Measurements from ENCODE around the gene LCN15. TPM values are rescaled to one million over a fixed set of nuclear protein-coding genes. Genes with fewer than 3 reads are reported as not detected.

The LCN15 gene
- total and polyA plus RNA-seq, 10 of the 15 experiments (the other 5 are each of a cell fraction or from before 2014, with no cell fraction given), result 0.37 to 0.50 TPM; not detected in 8

DNA sequence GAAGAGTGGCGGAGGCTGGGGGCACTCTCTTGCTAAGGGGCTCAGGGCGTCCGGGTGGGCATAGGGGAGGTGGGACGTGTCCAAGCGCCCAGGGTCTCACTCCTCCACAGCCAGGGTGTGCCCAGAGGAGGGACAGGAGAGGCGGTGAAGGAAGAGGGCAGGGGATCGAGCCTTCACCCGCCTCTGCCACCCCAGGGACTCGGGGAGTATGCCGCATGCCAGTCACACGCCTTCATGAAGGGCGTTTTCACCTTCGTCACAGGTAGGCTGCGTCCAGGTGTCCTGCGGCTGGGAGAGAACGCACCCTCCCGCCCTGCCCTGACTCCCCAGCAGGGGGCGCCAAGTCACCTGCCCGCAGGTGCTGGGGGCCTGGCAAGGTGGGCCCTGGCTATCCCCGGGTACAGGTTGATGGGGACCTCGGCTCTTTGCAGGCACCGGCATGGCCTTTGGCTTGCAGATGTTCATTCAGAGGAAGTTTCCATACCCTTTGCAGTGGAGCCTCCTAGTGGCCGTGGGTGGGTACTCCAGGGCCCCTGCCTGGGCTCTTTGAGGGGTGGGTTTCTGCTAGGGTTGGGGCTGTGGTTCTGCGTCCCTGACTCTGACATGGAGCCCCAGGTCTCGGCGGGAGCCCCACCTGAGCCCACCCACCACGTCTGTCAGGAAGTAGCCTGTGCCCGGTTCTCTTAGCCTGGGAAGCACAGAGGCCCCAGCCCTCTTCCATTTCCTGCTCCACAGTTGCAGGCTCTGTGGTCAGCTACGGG is 27.4 kb upstream of the LCN15 start (continued):
- TF ChIP-seq, protein P1, sequence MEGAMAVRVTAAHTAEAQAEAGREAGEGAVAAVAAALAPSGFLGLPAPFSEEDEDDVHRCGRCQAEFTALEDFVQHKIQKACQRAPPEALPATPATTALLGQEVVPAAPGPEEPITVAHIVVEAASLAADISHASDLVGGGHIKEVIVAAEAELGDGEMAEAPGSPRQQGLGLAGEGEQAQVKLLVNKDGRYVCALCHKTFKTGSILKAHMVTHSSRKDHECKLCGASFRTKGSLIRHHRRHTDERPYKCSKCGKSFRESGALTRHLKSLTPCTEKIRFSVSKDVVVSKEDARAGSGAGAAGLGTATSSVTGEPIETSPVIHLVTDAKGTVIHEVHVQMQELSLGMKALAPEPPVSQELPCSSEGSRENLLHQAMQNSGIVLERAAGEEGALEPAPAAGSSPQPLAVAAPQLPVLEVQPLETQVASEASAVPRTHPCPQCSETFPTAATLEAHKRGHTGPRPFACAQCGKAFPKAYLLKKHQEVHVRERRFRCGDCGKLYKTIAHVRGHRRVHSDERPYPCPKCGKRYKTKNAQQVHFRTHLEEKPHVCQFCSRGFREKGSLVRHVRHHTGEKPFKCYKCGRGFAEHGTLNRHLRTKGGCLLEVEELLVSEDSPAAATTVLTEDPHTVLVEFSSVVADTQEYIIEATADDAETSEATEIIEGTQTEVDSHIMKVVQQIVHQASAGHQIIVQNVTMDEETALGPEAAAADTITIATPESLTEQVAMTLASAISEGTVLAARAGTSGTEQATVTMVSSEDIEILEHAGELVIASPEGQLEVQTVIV (IDR thresholded peaks at IDR 0.05; ENCODE audit: borderline replicate concordance, partially characterized antibody), result no peak
- TF ChIP-seq TCF12 (IDR thresholded peaks at IDR 0.05; ENCODE audit: low read depth, low read length) (peak; percentile 34; the same call in 1 of the 2 replicates), NBN (IDR thresholded peaks at IDR 0.05) (peak; percentile 68), SMAD1 (IDR thresholded peaks at IDR 0.05; ENCODE audit: low read depth, partially characterized antibody) (no peak), HDAC6 (IDR thresholded peaks at IDR 0.05; ENCODE audit: unreplicated experiment) (no peak), MTA2 (IDR thresholded peaks at IDR 0.05; ENCODE audit: low read depth) (0 out of 2 replicates have a peak, but pooled peaks have one; percentile 41), MEF2B (IDR thresholded peaks at IDR 0.05; ENCODE audit: partially characterized antibody, poor library complexity, severe bottlenecking) (no peak), TCF3 (IDR thresholded peaks at IDR 0.05; ENCODE audit: borderline replicate concordance, insufficient read depth, low read depth, low read length) (no peak), POLR2AphosphoS2 (IDR thresholded peaks at IDR 0.05; ENCODE audit: low read depth, low read length) (0 out of 2 replicates have a peak, but pooled peaks have one; percentile 2), SMC3 (IDR thresholded peaks at IDR 0.05; ENCODE audit: borderline replicate concordance, low read length) (peak; percentile 41; the same call in 1 of the 2 replicates), CHD4 (IDR thresholded peaks at IDR 0.05) (no peak), HDGF (IDR thresholded peaks at IDR 0.05) (peak; percentile 27; the same call in 1 of the 2 replicates), RUNX3 (IDR thresholded peaks at IDR 0.05; ENCODE audit: low read length) (peak; percentile 42), NKRF (conservative IDR thresholded peaks at IDR 0.05) (peak; percentile 44; the same call in 1 of the 2 replicates), ATF7 (IDR thresholded peaks at IDR 0.05; ENCODE audit: low read depth) (no peak), YY1 (IDR thresholded peaks at IDR 0.05; ENCODE audit: low read depth, low read length) (peak; percentile 65; the same call in 1 of the 2 replicates), NR2C1 (IDR thresholded peaks at IDR 0.05) (no peak), TARDBP (IDR thresholded peaks at IDR 0.05; ENCODE audit: borderline replicate concordance) (0 out of 2 replicates have a peak, but pooled peaks have one; percentile 22), RAD21 (IDR thresholded peaks at IDR 0.05; ENCODE audit: insufficient read depth, low read depth, low read length) (peak; percentile 35; the same call in 1 of the 2 replicates), BMI1 (IDR thresholded peaks at IDR 0.05; ENCODE audit: borderline replicate concordance) (no peak), HCFC1 (IDR thresholded peaks at IDR 0.05; ENCODE audit: low read length) (0 out of 2 replicates have a peak, but pooled peaks have one; percentile 13)
- TF ChIP-seq, protein P2, sequence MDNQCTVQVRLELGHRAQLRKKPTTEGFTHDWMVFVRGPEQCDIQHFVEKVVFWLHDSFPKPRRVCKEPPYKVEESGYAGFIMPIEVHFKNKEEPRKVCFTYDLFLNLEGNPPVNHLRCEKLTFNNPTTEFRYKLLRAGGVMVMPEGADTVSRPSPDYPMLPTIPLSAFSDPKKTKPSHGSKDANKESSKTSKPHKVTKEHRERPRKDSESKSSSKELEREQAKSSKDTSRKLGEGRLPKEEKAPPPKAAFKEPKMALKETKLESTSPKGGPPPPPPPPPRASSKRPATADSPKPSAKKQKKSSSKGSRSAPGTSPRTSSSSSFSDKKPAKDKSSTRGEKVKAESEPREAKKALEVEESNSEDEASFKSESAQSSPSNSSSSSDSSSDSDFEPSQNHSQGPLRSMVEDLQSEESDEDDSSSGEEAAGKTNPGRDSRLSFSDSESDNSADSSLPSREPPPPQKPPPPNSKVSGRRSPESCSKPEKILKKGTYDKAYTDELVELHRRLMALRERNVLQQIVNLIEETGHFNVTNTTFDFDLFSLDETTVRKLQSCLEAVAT (IDR thresholded peaks at IDR 0.05), result 0 out of 2 replicates have a peak, but pooled peaks have one; percentile 42
- TF ChIP-seq, protein P3, sequence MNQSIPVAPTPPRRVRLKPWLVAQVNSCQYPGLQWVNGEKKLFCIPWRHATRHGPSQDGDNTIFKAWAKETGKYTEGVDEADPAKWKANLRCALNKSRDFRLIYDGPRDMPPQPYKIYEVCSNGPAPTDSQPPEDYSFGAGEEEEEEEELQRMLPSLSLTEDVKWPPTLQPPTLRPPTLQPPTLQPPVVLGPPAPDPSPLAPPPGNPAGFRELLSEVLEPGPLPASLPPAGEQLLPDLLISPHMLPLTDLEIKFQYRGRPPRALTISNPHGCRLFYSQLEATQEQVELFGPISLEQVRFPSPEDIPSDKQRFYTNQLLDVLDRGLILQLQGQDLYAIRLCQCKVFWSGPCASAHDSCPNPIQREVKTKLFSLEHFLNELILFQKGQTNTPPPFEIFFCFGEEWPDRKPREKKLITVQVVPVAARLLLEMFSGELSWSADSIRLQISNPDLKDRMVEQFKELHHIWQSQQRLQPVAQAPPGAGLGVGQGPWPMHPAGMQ (IDR thresholded peaks at IDR 0.05; ENCODE audit: borderline replicate concordance), result no peak
